Fibroblast of villous mesenchyme (primary cell): ENCODE results near the gene STEAP3. TPM values are rescaled to one million over a fixed set of nuclear protein-coding genes. Genes with fewer than 3 reads are reported as not detected.
A peak's percentile ranks its signal among the peaks of the same experiment; 100 is the strongest.

Source experiments
- DNase-seq: peaks from one replicate; pipeline ENCODE4 v3.0.0-alpha.2; 2010; ENCODE audit warnings: low read depth
- H3K4me3 ChIP-seq: 2 replicates; pipeline ENCODE4 v1.5.1; 2011; ENCODE audit warnings: low read depth, mild to moderate bottlenecking, low read length
- total RNA-seq: library from RNA; depleted of rRNA; stranded (reverse); fragments of >200 nt; gene quantifications from 2 replicates; pipeline ENCODE4 v1.2.3, GENCODE V29; 2012
- TF ChIP-seq, protein P1 (sequence below): IDR thresholded peaks from 2 replicates; pipeline ENCODE4 v1.5.1; 2012; ENCODE audit warnings: low read depth, mild to moderate bottlenecking, low read length; ENCODE audit not compliant: insufficient read depth

The STEAP3 gene
- total RNA-seq, 1 donor = 17.7 TPM

DNA sequence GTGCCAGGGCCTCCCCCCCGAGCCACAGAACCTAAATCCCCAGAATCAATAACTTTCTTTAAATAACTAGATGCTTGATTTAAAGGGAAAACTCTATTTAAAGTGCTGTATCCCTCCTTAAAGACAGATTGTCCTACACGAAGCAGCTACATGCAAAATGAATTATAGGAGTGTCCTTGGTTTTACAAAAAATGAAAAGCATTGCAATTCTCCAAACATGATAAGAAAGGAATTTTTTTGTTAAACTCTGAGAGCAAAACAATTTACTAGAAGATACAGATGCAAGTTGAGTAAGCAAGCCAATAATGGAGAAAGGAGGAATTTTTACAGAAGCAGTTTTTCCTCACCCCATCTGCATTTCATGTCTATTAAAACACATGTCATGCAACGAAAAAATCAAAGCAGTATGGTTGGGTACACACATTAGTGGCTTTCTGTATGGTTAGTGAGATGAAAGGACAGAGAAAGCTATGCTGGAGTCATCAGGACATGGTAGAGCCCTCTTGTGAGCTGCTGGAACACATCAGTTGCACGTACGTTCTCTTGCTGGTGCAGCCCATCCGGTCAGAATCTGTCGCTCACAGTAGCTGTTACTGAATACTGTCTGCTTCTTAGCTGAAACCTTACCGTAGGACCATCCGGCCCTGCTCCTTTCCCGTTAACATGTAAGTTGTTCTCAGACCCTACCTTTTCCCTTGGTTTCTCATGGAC lies 25.9 kb upstream of the STEAP3 start:
- DNase-seq = peak; percentile 46

DNA sequence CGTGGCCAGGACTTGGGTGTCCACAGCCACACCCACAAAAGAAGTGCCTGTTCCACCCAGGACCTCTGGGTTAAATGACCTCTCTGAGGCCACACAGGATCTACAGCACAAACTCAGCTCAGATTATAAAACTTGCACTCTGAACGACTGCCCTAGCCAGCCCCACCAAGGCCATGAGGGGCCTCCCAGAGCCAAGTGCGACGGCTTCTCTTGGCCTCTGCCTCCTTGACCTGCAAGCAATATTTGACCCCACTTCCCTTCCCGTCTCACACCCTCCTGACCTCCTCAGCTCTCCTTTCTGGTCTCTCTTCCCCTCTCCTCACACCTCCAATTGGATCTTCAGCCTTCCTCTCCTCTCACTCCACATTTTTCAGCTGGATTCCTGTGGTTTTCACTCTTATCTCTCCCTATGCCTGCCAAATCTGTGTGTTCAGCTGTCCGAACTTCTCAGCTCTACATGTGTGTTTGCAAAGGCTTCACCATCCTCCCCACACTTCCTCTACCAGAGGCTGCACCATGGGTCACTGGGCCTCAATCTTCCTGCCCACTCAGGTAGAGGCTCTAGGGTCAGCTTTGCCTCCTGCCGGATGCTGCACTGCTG lies 25.3 kb upstream of the STEAP3 start:
- DNase-seq = peak; percentile 61

More for the DNA sequence above, 25.9 kb upstream of the STEAP3 start:
- H3K4me3 ChIP-seq = peak overlapping the region; percentile 25
- TF ChIP-seq, protein P1, sequence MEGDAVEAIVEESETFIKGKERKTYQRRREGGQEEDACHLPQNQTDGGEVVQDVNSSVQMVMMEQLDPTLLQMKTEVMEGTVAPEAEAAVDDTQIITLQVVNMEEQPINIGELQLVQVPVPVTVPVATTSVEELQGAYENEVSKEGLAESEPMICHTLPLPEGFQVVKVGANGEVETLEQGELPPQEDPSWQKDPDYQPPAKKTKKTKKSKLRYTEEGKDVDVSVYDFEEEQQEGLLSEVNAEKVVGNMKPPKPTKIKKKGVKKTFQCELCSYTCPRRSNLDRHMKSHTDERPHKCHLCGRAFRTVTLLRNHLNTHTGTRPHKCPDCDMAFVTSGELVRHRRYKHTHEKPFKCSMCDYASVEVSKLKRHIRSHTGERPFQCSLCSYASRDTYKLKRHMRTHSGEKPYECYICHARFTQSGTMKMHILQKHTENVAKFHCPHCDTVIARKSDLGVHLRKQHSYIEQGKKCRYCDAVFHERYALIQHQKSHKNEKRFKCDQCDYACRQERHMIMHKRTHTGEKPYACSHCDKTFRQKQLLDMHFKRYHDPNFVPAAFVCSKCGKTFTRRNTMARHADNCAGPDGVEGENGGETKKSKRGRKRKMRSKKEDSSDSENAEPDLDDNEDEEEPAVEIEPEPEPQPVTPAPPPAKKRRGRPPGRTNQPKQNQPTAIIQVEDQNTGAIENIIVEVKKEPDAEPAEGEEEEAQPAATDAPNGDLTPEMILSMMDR = no peak

DNA sequence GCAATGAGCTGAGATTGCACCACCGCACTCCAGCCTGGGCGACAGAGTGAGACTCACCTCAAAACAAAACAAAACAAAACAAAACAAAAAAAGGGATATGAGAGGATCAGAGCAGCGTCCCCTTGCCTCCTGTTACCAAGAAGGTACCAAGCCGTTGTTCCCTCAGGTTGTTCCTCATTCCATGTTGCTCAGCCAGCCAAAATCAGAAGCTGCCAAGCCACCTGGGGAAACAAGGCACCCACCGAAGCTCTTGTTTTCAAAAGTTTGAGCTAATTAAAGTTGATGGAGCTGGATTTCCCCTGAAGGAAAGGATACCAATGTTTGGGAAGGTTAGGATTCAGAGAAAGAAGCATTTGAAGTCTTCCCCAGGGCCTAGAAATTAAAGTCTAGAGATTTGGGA lies 21.8 kb upstream of the STEAP3 start:
- TF ChIP-seq, protein P1 = no peak
- no peak overlapping the region for H3K4me3 ChIP-seq
- no peak for DNase-seq

More for the DNA sequence above, 25.3 kb upstream of the STEAP3 start:
- H3K4me3 ChIP-seq = peak overlapping the region; percentile 25
- TF ChIP-seq, protein P1 = no peak

DNA sequence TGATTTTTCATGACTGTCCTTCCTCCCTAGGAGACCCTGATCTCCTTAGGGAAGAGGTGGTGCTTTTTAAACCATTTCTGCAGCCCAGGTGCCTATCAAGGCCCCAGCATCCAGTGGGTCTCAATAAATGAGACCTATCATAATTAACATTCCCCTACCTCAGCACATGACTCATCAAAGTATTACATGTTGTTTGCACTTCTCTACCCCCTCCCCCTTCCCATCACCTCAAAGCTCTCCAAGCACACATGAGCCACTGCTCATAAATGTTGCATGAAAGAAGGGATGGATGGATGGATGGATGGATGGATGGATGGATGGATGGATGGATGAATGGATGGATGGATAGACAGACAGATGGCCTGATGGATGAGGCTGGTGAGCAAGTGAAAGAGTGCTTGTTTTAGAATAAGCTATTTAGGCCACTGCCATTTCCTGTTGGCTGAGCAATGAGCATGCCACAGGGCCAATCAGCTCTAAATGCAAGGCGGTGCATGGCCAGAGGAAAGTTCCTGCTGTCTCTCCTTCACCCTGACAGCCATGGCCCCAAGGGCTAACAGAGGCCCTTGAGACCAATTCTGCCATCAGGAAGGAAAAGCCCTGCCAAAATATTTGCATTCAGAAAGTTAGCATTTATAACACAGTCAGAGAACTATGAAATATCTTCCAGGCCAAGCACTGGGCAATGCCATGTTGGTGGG lies 20.9 kb upstream of the STEAP3 start:
- H3K4me3 ChIP-seq = no peak overlapping the region
- TF ChIP-seq, protein P1 = no peak
- DNase-seq = no peak

DNA sequence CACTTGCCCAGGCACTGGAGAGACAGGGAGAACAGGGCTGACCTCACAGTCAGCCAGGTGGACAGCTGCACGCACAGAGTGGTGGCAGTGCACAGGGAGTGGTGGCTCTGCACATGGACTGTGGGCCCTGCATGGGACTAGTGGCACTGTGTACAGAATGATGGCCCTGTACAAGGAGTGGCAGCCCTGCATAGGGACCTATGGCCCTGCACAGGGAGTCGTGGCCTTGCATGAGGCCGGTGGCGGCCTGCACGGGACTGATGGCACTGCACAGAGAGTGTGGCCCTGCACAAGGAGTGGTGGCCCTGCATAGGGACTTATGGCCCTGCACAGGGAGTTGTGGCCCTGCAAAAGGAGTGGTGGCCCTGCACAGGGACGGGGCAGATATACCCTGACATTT lies 19.1 kb upstream of the STEAP3 start:
- TF ChIP-seq, protein P1 = no peak
- no peak for DNase-seq
- no peak overlapping the region for H3K4me3 ChIP-seq

DNA sequence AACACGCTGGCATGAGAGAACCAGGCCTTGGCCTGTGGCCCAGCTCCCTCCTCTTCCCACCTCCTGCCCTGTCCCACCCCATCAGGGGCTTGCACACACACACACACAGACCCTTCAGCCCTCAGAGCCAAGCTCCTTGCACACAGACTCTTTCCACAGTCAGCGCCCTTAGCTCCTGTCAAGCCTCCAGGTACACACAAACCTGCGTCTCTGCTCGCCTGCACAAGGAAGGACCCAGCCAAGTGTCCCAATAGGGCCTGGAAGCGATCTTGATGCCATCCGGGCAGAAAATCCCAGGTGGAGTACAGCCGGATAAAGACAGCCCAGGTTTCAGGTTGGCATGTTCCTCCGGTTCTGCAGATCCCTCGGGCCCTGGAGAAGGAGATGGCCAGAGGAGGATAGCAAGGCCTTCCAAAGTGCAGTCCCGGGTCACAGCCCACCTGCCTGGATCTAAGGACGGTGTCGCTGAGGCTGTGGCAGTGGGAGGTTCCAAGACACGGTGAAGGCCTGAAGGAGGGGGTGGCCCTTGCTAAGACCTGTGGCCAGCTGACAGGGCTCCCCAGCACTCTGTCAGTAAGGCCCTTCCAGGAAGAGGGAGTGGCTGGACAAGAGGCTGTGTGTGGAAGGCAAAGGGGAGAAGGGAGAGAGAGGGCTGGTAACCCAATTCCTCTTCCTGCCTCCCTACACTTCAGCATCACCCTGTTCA lies 18.5 kb upstream of the STEAP3 start:
- TF ChIP-seq, protein P1 = no peak
- no peak for DNase-seq
- no peak overlapping the region for H3K4me3 ChIP-seq
